K562 (cell line): ENCODE measurements around the gene DSG3. TPM values are rescaled to one million over a fixed set of nuclear protein-coding genes. Genes with fewer than 3 reads are reported as not detected.
A peak's percentile ranks its signal among the peaks of the same experiment; 100 is the strongest.

Source experiments
- CBFA2T2 ChIP-seq: fragments of 450-650 bp; conservative IDR thresholded peaks from 2 replicates; pipeline ENCODE4 v1.6.1; 2017; ENCODE audit warnings: mild to moderate bottlenecking
- EZH2 ChIP-seq: IDR thresholded peaks from 2 replicates; pipeline ENCODE4 v1.6.1; 2012; ENCODE audit warnings: low read depth, mild to moderate bottlenecking, inconsistent platforms, low read length, borderline replicate concordance
- JUNB ChIP-seq: fragments of 450-650 bp; formaldehyde crosslinking; conservative IDR thresholded peaks from 2 replicates; pipeline ENCODE4 v1.4.0; 2020; ENCODE audit warnings: mild to moderate bottlenecking
- SIX5 ChIP-seq, 2 experiments: IDR thresholded peaks; 2 replicates each; pipeline ENCODE4 v1.6.1; 2011; ENCODE audit warnings: low read length in 2 of 2, borderline replicate concordance in 1 of 2, low read depth in 1 of 2, mild to moderate bottlenecking in 1 of 2, moderate library complexity in 1 of 2; ENCODE audit not compliant: insufficient read depth in 1 of 2
- STAG1 ChIP-seq: sonication (generic); formaldehyde crosslinking; IDR thresholded peaks from 2 replicates; pipeline ENCODE4 v1.5.0; 2020; ENCODE audit warnings: missing genetic modification reagents, borderline replicate concordance
- ZEB2 ChIP-seq: fragments of 450-650 bp; IDR thresholded peaks from 2 replicates; pipeline ENCODE4 v1.6.1; 2016
- ZFX ChIP-seq: sonication (generic); formaldehyde crosslinking; IDR thresholded peaks from 2 replicates; pipeline ENCODE4 v1.8.0; 2022; ENCODE audit warnings: mild to moderate bottlenecking, missing genetic modification reagents, moderate library complexity
- polyA plus RNA-seq, 8 experiments: library from polyadenylated mRNA; depleted of rRNA in 4 of 8; stranded (reverse) in 5 of 8; unstranded in 3 of 8; fragments of >200 nt; fragmentation: Nextera tagmentation in 2 of 8; fragmentation: Illumina TruSeq in 1 of 8; extraction: Ambion mirVana in 2 of 8; extraction: Trizol in 1 of 8; gene quantifications; 2 replicates each; pipeline versions ENCODE4 v1.2.1 to v1.2.3, GENCODE V29; 2011 to 2014; ENCODE audit warnings: inconsistent platforms in 1 of 8, missing spikeins in 1 of 8
- total RNA-seq, 7 experiments: library from RNA; depleted of rRNA in 6 of 7; stranded (reverse); fragments of >200 nt in 6 of 7; fragmentation: Illumina TruSeq in 2 of 7; extraction: Trizol in 2 of 7; gene quantifications; 2 replicates each; pipeline versions ENCODE4 v1.2.1 to v1.2.3, GENCODE V29; 2011 to 2021; ENCODE audit warnings: low replicate concordance in 1 of 7
- TF ChIP-seq, protein P1 (sequence below): fragments of 450-650 bp; IDR thresholded peaks from 2 replicates; pipeline ENCODE4 v1.6.1; 2016; ENCODE audit warnings: mild to moderate bottlenecking, moderate library complexity
- TF ChIP-seq, protein P2 (sequence below): IDR thresholded peaks from 2 replicates; pipeline ENCODE4 v1.6.1; 2014; ENCODE audit warnings: antibody characterized with exemption
- TF ChIP-seq, protein P3 (sequence below): sonication (generic); formaldehyde crosslinking; IDR thresholded peaks from 2 replicates; pipeline ENCODE4 v1.8.0; 2022; ENCODE audit warnings: missing genetic modification reagents, mild to moderate bottlenecking, borderline replicate concordance
- TF ChIP-seq, protein P4 (sequence below), 2 experiments: fragments of 250-450 bp in 1 of 2; fragments of 450-650 bp in 1 of 2; sonication (Bioruptor Pico) in 1 of 2; IDR thresholded peaks; 2 replicates each; pipeline versions ENCODE4 v1.6.1 to v1.8.0; 2016 to 2021; ENCODE audit warnings: mild to moderate bottlenecking in 2 of 2, moderate library complexity in 2 of 2, missing compliant biosample characterization in 1 of 2, missing genetic modification characterization in 1 of 2

Gene DSG3
- total and polyA plus RNA-seq, 9 of the 15 experiments (the other 6 are each of a cell fraction or from before 2014, with no cell fraction given), result 0.04 to 0.18 (median 0.07) TPM; not detected in 1

DNA sequence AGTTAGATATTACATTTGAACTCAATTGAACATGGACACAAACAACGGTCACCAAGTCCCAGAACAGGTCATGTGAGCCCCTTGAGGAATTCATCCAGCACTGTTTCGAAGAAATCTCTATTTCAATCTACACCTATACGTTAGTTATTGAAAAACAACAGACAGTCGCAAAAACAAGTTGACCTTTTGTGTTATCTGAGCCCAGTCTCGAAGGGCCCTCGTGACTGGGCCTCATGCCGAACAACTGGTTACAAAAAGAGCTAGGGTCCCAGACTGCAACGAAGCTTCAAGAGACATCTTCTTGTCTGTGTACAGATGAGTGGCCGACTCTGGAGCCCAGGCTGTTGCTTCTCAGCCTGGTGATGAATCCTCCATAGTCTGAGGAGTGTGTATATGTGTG, 45.1 kb downstream of the DSG3 start (continued):
- TF ChIP-seq, protein P1, sequence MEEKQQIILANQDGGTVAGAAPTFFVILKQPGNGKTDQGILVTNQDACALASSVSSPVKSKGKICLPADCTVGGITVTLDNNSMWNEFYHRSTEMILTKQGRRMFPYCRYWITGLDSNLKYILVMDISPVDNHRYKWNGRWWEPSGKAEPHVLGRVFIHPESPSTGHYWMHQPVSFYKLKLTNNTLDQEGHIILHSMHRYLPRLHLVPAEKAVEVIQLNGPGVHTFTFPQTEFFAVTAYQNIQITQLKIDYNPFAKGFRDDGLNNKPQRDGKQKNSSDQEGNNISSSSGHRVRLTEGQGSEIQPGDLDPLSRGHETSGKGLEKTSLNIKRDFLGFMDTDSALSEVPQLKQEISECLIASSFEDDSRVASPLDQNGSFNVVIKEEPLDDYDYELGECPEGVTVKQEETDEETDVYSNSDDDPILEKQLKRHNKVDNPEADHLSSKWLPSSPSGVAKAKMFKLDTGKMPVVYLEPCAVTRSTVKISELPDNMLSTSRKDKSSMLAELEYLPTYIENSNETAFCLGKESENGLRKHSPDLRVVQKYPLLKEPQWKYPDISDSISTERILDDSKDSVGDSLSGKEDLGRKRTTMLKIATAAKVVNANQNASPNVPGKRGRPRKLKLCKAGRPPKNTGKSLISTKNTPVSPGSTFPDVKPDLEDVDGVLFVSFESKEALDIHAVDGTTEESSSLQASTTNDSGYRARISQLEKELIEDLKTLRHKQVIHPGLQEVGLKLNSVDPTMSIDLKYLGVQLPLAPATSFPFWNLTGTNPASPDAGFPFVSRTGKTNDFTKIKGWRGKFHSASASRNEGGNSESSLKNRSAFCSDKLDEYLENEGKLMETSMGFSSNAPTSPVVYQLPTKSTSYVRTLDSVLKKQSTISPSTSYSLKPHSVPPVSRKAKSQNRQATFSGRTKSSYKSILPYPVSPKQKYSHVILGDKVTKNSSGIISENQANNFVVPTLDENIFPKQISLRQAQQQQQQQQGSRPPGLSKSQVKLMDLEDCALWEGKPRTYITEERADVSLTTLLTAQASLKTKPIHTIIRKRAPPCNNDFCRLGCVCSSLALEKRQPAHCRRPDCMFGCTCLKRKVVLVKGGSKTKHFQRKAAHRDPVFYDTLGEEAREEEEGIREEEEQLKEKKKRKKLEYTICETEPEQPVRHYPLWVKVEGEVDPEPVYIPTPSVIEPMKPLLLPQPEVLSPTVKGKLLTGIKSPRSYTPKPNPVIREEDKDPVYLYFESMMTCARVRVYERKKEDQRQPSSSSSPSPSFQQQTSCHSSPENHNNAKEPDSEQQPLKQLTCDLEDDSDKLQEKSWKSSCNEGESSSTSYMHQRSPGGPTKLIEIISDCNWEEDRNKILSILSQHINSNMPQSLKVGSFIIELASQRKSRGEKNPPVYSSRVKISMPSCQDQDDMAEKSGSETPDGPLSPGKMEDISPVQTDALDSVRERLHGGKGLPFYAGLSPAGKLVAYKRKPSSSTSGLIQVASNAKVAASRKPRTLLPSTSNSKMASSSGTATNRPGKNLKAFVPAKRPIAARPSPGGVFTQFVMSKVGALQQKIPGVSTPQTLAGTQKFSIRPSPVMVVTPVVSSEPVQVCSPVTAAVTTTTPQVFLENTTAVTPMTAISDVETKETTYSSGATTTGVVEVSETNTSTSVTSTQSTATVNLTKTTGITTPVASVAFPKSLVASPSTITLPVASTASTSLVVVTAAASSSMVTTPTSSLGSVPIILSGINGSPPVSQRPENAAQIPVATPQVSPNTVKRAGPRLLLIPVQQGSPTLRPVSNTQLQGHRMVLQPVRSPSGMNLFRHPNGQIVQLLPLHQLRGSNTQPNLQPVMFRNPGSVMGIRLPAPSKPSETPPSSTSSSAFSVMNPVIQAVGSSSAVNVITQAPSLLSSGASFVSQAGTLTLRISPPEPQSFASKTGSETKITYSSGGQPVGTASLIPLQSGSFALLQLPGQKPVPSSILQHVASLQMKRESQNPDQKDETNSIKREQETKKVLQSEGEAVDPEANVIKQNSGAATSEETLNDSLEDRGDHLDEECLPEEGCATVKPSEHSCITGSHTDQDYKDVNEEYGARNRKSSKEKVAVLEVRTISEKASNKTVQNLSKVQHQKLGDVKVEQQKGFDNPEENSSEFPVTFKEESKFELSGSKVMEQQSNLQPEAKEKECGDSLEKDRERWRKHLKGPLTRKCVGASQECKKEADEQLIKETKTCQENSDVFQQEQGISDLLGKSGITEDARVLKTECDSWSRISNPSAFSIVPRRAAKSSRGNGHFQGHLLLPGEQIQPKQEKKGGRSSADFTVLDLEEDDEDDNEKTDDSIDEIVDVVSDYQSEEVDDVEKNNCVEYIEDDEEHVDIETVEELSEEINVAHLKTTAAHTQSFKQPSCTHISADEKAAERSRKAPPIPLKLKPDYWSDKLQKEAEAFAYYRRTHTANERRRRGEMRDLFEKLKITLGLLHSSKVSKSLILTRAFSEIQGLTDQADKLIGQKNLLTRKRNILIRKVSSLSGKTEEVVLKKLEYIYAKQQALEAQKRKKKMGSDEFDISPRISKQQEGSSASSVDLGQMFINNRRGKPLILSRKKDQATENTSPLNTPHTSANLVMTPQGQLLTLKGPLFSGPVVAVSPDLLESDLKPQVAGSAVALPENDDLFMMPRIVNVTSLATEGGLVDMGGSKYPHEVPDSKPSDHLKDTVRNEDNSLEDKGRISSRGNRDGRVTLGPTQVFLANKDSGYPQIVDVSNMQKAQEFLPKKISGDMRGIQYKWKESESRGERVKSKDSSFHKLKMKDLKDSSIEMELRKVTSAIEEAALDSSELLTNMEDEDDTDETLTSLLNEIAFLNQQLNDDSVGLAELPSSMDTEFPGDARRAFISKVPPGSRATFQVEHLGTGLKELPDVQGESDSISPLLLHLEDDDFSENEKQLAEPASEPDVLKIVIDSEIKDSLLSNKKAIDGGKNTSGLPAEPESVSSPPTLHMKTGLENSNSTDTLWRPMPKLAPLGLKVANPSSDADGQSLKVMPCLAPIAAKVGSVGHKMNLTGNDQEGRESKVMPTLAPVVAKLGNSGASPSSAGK, result peak; percentile 50
- TF ChIP-seq EZH2 (no peak), STAG1 (CRISPR knock-in tag) (no peak), ZEB2 (no peak), CBFA2T2 (no peak), JUNB (CRISPR knock-in tag) (no peak), SIX5 (IDR thresholded peaks at IDR 0.05; ENCODE audit: borderline replicate concordance in 1 of 2, insufficient read depth in 1 of 2, low read depth in 1 of 2, low read length in 2 of 2) (no peak), ZFX (CRISPR knock-in tag) (no peak)
- TF ChIP-seq, protein P2, sequence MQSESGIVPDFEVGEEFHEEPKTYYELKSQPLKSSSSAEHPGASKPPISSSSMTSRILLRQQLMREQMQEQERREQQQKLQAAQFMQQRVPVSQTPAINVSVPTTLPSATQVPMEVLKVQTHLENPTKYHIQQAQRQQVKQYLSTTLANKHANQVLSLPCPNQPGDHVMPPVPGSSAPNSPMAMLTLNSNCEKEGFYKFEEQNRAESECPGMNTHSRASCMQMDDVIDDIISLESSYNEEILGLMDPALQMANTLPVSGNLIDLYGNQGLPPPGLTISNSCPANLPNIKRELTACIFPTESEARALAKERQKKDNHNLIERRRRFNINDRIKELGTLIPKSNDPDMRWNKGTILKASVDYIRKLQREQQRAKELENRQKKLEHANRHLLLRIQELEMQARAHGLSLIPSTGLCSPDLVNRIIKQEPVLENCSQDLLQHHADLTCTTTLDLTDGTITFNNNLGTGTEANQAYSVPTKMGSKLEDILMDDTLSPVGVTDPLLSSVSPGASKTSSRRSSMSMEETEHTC, result no peak
- TF ChIP-seq, protein P3, sequence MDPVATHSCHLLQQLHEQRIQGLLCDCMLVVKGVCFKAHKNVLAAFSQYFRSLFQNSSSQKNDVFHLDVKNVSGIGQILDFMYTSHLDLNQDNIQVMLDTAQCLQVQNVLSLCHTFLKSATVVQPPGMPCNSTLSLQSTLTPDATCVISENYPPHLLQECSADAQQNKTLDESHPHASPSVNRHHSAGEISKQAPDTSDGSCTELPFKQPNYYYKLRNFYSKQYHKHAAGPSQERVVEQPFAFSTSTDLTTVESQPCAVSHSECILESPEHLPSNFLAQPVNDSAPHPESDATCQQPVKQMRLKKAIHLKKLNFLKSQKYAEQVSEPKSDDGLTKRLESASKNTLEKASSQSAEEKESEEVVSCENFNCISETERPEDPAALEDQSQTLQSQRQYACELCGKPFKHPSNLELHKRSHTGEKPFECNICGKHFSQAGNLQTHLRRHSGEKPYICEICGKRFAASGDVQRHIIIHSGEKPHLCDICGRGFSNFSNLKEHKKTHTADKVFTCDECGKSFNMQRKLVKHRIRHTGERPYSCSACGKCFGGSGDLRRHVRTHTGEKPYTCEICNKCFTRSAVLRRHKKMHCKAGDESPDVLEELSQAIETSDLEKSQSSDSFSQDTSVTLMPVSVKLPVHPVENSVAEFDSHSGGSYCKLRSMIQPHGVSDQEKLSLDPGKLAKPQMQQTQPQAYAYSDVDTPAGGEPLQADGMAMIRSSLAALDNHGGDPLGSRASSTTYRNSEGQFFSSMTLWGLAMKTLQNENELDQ (CRISPR knock-in tag), result no peak
- TF ChIP-seq, protein P4, sequence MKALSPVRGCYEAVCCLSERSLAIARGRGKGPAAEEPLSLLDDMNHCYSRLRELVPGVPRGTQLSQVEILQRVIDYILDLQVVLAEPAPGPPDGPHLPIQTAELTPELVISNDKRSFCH (CRISPR knock-in tag; IDR thresholded peaks at IDR 0.05), result no peak
- TF ChIP-seq, protein P4 (tag; IDR thresholded peaks at IDR 0.05), result peak; percentile 72; the same call in 1 of the 2 replicates
